ENCODE data around the gene PACSIN1.

Gene PACSIN1

GRCh38 chr6:34457382-34457741, 8.5 kb upstream of the PACSIN1 start:
- Histone ChIP-seq H3K9me3 (no peaks in the 10 kb centered on the region), H3K4me1 (peaks cover 17% of the 10 kb centered on the region), H3K4me3 (no peak overlapping the region), H3K4me2 (0 out of 2 replicates have a peak overlapping the region, but pooled peaks have one; percentile 17), H4K20me1 (no peaks in the 10 kb centered on the region), H3K9ac (no peak overlapping the region), H3K27me3 (no peaks in the 10 kb centered on the region), H3K27ac (0 out of 2 replicates have a peak overlapping the region, but pooled peaks have one; percentile 53), H3K36me3 (no peaks in the 10 kb centered on the region)
- no peak for TF ChIP-seq Cebpa-rat (IDR thresholded peaks at IDR 0.05)

- H3K36me3 ChIP-seq, result no peaks in the 10 kb centered on the region
- no peak for TF ChIP-seq Cebpa-rat (IDR thresholded peaks at IDR 0.05)
- no peak overlapping the region for H3K4me3 ChIP-seq
- peak overlapping the region; percentile 53; the same call in 1 of the 2 replicates for H3K27ac ChIP-seq
- peaks cover 21% of the 10 kb centered on the region for H3K4me1 ChIP-seq
- H3K4me2 ChIP-seq, result peak overlapping the region; percentile 17; the same call in 1 of the 2 replicates
- no peaks in the 10 kb centered on the region for H4K20me1 ChIP-seq
- no peak overlapping the region for H3K9ac ChIP-seq
- H3K27me3 ChIP-seq, result no peaks in the 10 kb centered on the region
- H3K9me3 ChIP-seq, result no peaks in the 10 kb centered on the region
Observed at GRCh38 chr6:34457742-34458735, 7.8 kb upstream of the PACSIN1 start.

DNA sequence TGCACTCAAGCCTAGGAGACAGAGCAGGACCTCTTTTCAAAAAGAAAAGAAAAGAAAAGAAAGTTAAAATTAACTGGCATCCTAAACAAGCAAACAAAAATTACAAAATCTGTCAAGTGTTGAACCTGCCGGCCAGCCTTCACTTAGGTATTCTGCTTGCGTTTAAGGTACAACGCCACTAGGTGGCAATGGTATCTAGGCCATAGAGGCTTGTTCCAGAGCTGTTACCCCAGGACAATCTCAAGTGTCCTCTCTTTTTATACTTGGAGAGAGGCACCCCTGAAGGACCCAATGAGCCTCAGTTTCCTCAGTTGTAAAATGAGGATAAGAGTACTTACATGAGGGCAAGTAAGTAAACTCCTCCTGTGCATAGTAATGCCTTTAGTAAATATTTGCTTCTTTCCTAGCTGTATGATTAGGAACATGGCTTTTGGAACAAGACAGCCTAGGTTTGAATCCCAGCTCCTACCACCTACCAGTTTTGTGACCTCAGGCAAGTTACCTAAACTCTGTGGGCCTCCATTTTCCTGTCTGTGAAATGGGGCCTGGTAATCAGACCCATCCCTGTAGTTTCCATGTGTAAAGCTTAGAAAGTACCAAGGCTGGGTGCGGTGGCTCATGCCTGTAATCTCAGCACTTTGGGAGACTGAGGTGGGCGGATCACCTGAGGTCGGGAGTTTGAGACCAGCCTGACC, 5.8 kb upstream of the PACSIN1 start:
- H4K20me1 ChIP-seq, result no peaks in the 10 kb centered on the region
- H3K4me1 ChIP-seq, result peaks cover 30% of the 10 kb centered on the region
- H3K27me3 ChIP-seq, result 0 out of 2 replicates have a peak, but pooled peaks cover under 1% of the 10 kb centered on the region
- no peak overlapping the region for H3K4me2 ChIP-seq
- no peak for TF ChIP-seq Cebpa-rat (IDR thresholded peaks at IDR 0.05)
- no peaks in the 10 kb centered on the region for H3K9me3 ChIP-seq
- no peak overlapping the region for H3K4me3 ChIP-seq
- no peak overlapping the region for H3K27ac ChIP-seq
- H3K36me3 ChIP-seq, result no peaks in the 10 kb centered on the region
- no peak overlapping the region for H3K9ac ChIP-seq

- no peak for TF ChIP-seq Cebpa-rat (IDR thresholded peaks at IDR 0.05)
- H3K4me1 ChIP-seq, result peaks cover 36% of the 10 kb centered on the region
- no peak overlapping the region for H3K4me3 ChIP-seq
- H3K9me3 ChIP-seq, result no peaks in the 10 kb centered on the region
- no peaks in the 10 kb centered on the region for H4K20me1 ChIP-seq
- no peaks in the 10 kb centered on the region for H3K36me3 ChIP-seq
- no peak overlapping the region for H3K27ac ChIP-seq
- no peak overlapping the region for H3K4me2 ChIP-seq
- 0 out of 2 replicates have a peak, but pooled peaks cover 4% of the 10 kb centered on the region for H3K27me3 ChIP-seq
- H3K9ac ChIP-seq, result no peak overlapping the region
Observed at GRCh38 chr6:34460796-34461507, 4.9 kb upstream of the PACSIN1 start.

- peaks cover 45% of the 10 kb centered on the region for H3K4me1 ChIP-seq
- H3K36me3 ChIP-seq, result no peaks in the 10 kb centered on the region
- no peak overlapping the region for H3K4me3 ChIP-seq
- no peak overlapping the region for H3K4me2 ChIP-seq
- H3K27ac ChIP-seq, result no peak overlapping the region
- H3K9ac ChIP-seq, result no peak overlapping the region
- no peak for TF ChIP-seq Cebpa-rat (IDR thresholded peaks at IDR 0.05)
- H3K27me3 ChIP-seq, result 0 out of 2 replicates have a peak, but pooled peaks cover 4% of the 10 kb centered on the region
- H3K9me3 ChIP-seq, result no peaks in the 10 kb centered on the region
- H4K20me1 ChIP-seq, result no peaks in the 10 kb centered on the region
Observed at GRCh38 chr6:34462010-34462409, 3.9 kb upstream of the PACSIN1 start.

- H3K9ac ChIP-seq, result no peak overlapping the region
- H3K9me3 ChIP-seq, result no peaks in the 10 kb centered on the region
- H3K27me3 ChIP-seq, result 0 out of 2 replicates have a peak, but pooled peaks cover 4% of the 10 kb centered on the region
- H3K4me1 ChIP-seq, result peaks cover 45% of the 10 kb centered on the region
- no peak for TF ChIP-seq Cebpa-rat (IDR thresholded peaks at IDR 0.05)
- H4K20me1 ChIP-seq, result no peaks in the 10 kb centered on the region
- no peak overlapping the region for H3K27ac ChIP-seq
- no peaks in the 10 kb centered on the region for H3K36me3 ChIP-seq
- H3K4me2 ChIP-seq, result 0 out of 2 replicates have a peak overlapping the region, but pooled peaks have one; percentile 8
- H3K4me3 ChIP-seq, result no peak overlapping the region
Observed at GRCh38 chr6:34462551-34462971, 3.3 kb upstream of the PACSIN1 start.

DNA sequence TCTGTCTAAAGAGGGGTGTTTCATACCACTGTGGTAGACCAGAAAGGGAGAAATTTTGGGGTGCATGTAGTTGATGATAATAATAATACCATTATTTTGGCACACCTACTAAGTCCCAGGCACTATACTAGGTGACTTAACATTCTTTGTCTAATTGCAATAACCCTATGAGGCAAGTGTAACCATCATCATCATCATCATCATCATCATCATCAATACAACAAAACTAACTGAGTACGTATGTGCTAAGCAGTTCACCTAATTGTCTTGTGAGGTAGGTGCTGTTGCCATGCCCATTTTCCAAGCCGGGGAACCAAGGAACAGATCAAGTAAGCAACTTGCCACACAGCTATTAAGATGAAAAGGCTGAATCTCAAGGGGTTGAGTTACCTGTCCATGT, 2.6 kb upstream of the PACSIN1 start:
- H3K36me3 ChIP-seq, result no peaks in the 10 kb centered on the region
- no peak overlapping the region for H3K4me3 ChIP-seq
- no peak for TF ChIP-seq Cebpa-rat (IDR thresholded peaks at IDR 0.05)
- H3K27me3 ChIP-seq, result 0 out of 2 replicates have a peak, but pooled peaks cover 4% of the 10 kb centered on the region
- H3K4me2 ChIP-seq, result no peak overlapping the region
- no peaks in the 10 kb centered on the region for H3K9me3 ChIP-seq
- H3K27ac ChIP-seq, result no peak overlapping the region
- H4K20me1 ChIP-seq, result no peaks in the 10 kb centered on the region
- peaks cover 45% of the 10 kb centered on the region for H3K4me1 ChIP-seq
- no peak overlapping the region for H3K9ac ChIP-seq

DNA sequence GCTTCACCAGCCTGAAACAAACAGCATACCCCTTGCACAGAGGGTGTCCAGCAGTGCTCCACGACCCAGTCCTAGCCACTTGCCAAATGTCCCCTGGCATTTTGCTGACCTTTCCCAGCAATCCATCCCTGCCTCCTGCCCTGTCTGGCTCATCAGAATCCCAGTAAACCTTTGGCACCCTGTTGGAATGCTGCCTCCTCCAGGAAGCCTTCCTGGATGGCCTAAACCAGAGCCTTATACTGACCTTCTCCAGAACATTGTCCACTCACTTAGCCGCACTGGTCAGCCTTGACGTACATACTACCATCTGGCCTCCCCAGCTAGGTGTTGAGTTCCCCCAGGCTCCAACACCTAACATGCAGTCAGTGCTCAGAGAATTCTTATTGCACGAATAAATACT, 2.0 kb upstream of the PACSIN1 start:
- no peak overlapping the region for H3K27ac ChIP-seq
- 0 out of 2 replicates have a peak, but pooled peaks cover 4% of the 10 kb centered on the region for H3K27me3 ChIP-seq
- H3K4me2 ChIP-seq, result no peak overlapping the region
- H3K9ac ChIP-seq, result no peak overlapping the region
- no peak overlapping the region for H3K4me3 ChIP-seq
- H3K36me3 ChIP-seq, result no peaks in the 10 kb centered on the region
- H3K4me1 ChIP-seq, result peaks cover 51% of the 10 kb centered on the region
- TF ChIP-seq Cebpa-rat (IDR thresholded peaks at IDR 0.05), result no peak
- no peaks in the 10 kb centered on the region for H4K20me1 ChIP-seq
- H3K9me3 ChIP-seq, result no peaks in the 10 kb centered on the region

All from BLaER1 (cell line).